HG03039 (cell line): ENCODE measurements around the gene KIAA1671.

Experiments
- ATAC-seq: cut with Tn5 transposase; IDR thresholded peaks from one replicate; pipeline ENCODE4 v1.9.1; 2021; ENCODE audit warnings: mild to moderate bottlenecking, moderate library complexity; ENCODE audit not compliant: unreplicated experiment

Gene KIAA1671

DNA sequence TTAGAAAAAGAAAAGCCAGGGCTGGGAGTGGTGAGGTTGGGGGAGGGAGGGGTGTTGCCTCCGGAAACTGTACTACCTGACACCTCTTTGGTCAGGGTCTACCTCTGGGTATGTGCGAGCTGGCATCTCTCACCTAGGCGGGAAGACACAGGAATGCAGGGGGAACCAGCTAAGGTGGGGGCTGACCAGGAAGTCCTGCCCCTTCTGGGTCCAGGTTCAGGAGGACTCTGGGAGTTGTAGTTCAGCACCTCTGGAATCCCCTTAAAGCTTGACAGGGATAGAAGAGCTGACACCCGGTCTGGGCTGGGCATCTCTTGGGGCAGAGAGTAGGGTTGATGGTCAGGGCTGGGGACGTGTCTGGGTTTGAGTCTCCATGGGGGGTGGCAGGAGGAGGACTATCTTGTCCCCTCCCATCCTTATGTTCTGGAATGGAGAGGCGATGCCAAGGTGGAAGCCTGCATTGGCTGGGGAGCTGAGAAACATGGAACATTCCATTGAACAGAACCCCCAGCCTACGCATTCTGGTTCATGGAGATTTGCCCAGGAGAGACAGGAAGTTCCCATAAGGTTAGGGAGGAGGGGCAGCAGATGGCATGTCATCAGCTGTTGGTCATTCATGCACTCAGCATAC is 2.1 kb upstream of the KIAA1671 start:
- no peak for ATAC-seq

DNA sequence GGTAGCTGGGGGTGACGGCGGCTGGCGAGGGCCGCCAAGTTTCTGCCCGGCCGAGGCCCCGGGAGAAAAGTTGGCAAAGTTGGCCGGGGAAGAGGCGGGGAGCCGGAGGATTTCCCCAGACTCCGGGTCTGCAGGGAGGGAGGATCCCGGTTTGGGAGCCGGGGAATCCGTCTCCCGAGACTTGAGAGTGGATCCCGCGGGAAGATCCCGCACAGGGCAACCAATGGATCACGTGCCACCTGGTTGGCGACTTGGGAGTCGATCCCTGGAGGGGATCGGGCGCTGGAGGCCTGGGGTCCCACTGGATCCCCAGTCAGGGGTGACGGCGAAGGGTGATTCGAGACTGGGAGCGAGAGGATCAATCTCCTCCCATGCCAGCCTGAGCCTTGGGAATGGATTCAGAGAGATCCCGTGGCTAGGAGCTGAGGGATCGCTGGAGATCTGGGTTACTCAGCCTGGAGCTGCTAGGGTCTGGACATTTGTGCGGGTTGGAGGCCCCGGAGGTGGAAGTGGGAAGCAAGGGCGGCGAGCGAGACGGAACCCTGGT is 394 bp downstream of the KIAA1671 start:
- no peak for ATAC-seq

DNA sequence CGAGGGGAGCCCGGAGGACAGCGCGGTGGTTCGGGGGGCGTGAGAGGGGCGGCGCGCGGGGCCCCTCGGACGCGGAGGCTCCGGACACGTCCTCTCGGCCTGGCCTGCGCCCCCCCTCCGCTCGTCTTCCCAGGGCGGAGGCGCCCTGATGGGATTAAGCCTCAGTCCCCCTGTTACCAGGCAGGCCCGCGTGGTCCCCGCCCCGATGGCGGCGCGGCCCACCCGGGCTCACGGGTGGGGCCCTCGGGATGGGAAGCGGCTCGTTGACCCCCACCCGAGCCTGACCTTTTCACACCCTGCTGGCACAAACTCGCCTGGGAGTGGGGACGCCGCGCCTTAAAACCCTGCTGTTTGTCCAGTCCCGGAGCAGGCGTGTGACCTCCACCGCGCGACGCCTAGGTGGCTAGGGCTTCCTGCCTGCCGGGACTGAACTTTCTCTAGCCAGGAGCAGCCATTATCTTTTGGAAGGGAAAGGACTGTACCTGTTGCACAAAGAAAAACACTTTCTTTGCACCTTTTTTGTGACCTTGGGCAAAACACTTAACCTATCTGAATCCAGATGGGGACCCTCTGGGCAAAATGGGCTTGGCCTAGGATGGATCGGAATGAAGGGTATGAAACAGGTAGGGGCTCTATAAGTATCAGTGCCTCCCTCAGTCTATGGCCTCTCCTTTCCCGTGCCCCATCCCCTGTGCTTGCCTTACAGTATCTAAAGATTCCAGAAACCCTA is 1.0 kb downstream of the KIAA1671 start:
- ATAC-seq: no peak

DNA sequence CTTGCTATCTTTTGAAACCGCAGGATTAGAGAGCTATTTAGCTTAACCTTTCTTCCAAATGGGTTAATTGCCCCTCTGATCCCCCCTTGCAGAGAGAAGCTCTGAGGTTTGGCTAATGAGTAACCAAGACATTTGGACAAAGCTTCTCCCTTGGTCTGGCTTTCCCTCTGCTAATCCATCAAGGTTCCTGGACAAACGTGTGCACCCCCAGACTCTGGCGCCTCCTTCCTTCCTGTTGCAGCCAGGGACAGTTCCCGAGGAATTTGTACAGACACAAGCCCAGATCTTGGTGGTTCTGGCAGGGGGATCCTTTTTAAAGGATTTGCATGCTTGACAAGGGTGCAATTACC is 1.6 kb downstream of the KIAA1671 start:
- ATAC-seq: no peak

DNA sequence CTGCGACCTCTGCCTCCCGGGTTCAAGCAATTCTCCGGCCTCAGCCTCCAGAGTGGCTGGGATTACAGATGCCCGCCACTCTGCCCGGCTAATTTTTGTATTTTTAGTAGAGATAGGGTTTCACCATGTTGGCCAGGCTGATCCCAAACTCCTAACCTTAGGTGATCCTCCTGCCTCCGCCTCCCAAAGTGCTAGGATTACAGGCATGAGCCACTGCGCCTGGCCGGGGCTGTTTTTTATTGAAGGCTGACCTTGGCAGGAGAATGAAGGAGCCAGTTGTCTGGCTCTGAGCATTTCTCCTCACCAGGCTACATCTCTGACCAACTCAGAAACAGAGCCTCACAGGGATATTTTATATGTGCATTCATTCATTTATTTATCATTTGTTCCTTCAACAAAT is 2.3 kb downstream of the KIAA1671 start:
- no peak for ATAC-seq

DNA sequence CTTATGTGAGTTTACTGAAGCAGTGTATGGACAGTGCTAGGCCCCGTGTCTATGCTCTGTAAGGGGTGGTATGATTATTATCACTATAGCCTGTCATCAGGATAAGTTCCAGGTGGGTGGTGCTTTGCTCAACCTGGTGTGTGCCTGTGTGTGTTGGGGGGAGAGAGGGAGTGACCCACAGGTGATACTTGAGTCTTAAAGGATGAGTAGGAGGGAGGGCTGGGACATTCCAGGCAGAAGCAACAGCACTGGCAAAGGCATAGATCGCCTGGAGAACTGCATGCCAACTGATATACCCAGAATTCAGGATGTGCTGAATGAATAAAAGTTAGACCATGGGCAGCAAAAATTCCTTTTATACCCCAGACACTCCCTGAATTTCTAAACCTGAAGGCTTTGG is 4.5 kb downstream of the KIAA1671 start:
- no peak for ATAC-seq

DNA sequence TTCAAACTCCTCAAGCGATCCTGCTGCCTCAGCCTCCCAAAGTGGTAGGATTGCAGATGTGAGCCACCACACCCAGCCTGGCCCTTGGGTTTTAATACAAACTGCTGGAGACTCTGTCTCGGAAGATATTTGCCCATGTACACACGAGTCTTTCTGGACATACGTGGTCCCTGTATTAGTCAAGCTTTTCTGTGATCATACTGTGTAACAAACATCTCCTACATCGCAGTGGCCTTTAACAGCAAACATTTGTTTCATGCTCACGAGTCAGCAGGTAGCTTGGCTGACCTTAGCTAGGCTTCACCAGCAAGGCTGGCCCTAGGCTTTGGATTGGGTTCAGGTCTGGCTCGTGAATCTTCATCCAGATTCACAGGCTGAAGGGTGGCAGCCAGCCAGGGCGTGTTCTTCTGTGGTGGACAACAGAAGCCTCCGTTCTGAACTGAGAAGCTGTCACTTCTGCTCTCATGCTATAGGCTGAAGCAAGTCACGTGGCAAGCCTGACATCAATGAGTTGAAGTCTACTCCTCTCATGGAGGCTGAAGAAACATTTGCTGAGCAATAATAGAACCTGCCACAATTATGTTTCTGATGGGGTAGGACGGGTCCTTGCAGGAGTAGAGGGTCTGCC is 8.8 kb downstream of the KIAA1671 start:
- no peak for ATAC-seq

DNA sequence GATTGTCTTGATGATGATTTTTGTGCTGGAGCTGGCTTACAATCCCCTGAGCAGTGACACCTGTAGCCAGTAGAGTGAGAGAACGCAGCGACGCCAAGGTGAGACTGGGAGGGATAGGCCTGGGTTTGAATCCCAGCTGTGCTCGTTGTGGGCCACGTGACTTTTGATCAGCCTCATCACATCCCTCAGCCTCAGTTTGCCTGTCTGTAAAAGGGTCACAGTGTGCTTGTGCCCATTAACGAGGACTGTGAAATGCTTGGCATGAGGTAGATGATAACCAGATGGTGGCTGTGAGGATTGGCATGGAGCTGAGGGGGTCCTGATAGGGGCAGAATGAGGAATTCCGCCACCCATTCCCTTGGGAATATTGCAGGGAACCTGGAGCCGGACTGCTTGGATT is 9.6 kb downstream of the KIAA1671 start:
- no peak for ATAC-seq

DNA sequence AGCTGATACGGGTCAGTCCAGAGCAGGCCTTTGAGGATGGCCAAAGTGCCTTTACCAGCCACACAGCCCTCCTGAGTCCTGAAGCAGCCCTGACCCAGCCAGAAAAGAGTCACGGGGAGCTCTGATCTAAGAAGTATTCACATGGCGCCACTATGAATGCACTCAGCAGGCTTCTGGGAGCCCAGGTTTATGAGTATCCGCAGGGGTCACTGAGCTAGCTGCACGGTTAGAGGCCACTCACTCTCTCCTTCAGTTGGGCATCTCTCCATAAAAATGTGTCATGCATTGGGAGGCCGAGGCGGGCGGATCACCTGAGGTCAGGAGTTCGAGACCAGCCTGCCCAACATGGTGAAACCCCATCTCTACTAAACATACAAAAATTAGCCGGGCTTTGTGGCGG is 10.3 kb downstream of the KIAA1671 start:
- no peak for ATAC-seq

DNA sequence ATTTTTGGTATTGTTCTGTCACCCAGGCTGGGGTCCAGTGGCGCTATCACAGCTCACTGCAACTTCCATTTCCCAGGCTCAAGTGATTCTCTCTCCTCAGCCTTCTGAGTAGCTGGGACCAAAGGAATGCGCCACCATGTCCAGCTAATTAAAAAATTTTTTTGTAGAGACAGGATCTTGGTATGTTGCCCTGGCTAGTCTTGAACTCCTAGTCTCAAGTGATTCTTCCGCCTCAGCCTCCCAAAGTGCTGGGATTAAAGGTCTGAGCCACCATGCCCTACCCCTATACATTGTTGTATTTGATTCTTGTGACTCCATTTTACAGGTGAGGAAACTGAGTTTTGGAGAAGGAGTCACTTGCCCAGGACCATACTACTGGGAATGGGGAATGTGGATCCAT is 11.9 kb downstream of the KIAA1671 start:
- no peak for ATAC-seq

DNA sequence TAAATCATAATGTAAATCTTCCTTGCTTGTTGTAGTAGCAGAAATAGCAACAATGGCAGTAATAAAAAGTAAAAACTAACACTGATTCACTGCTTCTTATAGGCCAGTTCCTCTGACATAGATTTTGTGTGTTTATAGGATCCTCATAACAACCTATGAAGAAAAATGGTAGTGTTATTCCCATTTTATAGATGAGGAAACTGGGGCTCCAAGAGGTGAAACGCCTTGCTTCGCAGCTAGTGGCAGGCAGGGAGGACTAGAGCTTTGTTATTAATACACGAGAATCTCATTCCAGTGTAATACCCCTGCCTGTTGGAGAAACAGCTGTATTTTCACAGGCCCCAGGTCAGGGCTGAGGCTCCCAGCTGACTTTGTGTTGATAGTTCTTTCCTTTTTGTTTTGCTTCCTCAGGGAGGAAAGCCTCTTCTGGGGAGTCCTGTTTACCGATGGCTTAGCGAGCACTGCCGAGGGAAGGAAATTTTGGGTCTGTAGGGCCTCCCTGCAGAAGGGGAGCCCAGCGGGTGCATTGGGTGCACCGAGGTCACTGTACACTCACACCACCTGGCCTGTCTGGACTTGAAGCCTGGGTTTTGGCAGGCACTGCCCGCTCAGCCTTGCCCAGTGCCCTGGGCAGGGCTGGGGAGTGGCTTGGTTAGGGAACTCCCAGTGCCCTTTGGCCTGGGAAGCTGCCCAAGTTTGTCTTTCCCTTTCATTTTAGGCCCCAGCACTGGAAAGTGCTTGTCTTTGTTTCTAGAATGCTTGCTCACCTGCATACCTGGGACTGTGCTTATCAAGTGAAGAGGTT is 13.5 kb downstream of the KIAA1671 start:
- ATAC-seq: no peak

DNA sequence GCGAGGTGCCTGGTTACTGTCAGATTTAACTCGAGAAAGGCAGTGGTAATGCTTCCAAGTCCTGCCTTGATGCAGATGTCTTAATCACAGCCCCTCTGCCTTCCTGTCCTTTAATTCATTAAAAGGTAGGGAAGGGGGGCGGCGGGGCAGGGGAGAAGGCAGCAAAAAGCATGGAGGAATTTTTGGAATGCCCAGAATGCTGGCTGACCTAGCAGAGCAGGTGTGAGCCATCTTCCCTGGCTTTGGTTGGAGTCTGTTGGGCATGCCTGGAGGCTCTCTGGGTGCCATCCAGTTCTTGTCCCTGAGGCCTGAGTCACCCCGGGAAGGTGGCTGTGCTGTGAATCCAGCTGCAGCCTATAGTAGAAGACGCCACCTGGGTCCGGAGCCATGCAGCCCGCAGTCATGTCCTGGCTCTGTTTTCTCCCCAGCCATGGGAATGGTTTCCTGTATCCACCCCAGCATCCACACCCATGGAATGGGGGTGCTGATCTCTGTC is 15.6 kb downstream of the KIAA1671 start:
- no peak for ATAC-seq

DNA sequence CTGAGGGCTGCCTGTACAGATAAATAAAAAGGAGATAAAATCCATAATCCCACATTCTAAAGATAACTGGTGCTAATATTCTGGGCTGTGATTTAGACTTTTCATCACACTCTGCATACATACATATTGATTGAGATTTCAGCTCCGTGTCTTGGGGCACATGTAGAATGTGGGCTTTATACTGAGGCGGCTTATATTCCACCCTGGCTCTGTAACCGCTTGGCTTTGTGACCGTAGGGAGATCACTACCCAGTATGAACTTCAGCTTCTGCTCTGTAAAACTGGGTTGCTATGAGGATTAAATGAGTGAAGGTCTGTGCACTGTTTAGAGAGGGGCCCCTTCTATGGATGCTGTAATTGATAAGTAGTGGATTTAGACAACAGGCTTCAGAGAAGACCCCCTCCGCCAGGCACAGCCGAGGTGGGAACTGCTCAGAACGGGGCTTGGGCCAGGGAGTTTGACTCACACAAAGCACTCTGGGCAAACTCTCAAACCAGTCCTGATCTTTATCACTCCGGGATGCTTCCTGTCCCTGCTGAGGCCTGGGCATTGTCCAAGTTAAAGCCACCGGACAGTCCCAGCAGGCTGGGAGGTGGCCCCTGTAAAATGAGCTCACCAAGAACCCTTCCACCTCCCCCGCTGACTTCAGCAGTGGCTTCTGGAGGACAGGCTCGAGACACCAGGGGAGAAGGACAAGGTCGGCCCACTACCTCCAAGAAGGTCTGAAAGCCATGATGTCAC is 17.2 kb downstream of the KIAA1671 start:
- no peak for ATAC-seq

DNA sequence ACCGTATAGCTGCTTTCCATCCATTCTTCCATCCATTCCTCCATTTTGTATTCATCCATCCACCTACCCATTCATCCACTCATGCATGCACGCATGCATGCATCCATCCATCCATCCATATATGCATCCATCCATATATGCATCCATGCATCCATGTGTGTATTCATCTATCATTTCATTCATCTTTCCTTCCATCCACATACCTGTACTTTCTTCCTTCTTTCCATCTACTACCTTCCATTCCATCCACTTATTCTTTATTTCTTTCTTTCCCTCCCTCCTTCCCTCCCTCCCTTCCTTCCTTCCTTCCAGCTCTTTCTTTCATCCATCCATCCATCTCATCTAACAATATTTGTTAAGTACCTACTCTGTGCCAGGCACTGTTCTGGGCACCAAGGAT is 19.9 kb downstream of the KIAA1671 start:
- no peak for ATAC-seq

DNA sequence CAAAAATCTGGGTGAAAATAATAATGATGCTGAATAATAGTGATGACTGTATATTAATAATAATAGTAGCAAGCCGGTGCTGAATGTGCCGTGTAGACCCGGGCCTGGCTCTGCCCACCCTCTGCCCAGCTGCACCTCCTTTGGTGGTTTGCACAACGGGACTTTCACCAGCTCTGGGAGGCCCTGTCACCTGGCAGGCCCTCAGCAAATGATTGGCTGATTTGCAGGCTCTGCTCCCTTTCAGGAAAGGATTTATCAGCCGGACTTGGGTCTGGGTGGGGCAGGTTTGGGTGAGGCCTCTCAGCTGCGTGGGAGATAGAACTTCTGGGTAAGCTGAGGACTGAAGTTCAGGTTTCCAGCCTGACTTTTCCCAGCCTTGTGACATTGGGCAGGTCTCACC is 21.4 kb downstream of the KIAA1671 start:
- no peak for ATAC-seq

DNA sequence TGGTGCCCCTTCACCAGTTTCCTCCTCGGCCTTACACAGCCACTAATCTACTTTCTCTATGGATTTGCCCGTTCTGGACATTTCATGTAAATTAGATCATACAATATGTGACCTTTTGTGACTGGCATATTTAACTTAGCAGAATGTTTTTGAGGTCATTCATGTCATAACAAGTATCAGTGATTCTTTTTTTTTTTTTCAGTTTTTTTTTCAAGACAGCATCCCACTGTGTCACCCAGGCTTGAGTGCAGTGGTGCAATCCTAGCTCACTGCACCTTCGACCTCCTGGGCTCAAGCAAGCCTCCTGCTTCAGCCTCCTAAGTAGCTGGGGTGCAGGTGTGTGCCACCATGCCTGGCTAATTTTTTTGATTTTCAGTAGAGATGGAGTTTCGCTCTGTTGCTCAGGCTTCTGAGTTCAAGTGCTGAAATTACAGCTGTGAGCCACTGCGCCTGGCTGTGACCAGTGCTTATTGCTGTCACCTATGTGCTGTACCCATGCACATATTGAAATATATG is 22.7 kb downstream of the KIAA1671 start:
- ATAC-seq: no peak

DNA sequence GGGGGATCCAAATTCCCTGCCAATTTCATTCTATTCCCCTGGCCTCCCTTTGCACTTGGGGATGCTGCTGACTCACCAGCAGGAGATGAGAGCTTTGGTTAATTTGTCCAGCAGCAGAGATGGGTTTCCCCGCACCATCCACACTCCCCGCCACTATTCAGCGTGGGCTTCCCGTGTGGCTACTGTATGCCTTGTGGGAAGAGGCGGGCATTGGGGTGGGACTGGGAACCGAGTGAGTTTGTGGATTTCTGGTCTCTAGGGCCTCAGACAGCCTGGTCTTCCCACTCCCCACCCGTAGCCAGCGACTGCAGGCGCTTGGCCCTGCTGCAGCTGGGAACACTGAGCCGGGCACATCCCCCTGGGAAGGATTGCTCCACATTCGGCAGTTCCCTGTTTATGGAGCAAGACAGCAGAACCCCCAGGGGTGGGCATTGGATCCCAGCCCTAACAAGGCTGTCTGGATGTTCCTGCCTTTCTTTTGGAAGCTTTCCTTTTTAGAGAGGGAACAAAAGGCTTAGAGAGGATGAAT is 23.4 kb downstream of the KIAA1671 start:
- ATAC-seq: no peak

DNA sequence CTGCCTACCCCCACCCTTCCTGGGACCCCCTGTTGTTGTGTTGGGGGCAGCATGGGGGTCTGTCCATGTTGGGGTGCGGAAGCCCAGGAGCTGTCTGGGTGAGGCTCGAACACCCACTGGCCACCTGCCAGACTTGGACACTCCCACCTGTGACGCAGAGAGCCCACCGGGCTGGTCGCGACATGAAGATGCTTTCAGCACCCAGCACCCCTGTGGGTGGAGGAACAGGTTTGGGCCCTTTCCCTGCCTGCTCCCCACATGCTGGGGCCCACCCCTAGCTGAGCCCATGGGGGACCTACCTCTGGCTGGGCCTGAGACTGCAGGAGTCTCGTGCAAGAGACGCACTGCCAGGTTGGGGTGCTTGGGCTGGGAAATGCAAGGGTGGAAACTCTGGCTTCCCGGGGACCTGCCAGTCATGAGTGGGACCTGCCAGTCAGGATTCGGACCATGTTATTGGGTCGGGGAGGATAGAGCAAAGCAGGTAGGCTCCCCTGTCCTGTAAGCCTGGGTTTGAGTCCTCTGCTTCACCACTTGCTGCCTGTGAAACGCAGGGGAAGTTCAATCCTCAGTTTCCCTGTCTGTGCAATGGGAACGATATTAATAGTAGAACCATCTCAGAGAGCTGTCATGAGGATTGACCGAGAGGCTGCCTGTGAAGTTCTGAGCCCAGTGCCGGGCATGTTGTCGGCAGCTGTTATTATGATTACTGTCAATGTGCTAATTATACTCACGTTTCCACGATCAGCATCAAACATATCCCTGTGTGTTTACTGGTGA is 24.1 kb downstream of the KIAA1671 start:
- ATAC-seq: no peak
